Measurements from ENCODE around the gene TSPAN18. TPM values are rescaled to one million over a fixed set of nuclear protein-coding genes. Genes with fewer than 3 reads are reported as not detected.

The TSPAN18 gene
- total RNA-seq, 1 donor from 2014 or later = 13.9 TPM

Other genes with a start within 250 kb of the TSPAN18 start
- 6.5 TPM for gene CD82, start 161.3 kb upstream of the TSPAN18 start, total RNA-seq
- 20.4 TPM for gene TP53I11, start 223.9 kb downstream of the TSPAN18 start, total RNA-seq